Measurements from ENCODE around the gene EFHD2. TPM values are rescaled to one million over a fixed set of nuclear protein-coding genes. Genes with fewer than 3 reads are reported as not detected.
A peak's percentile ranks its signal among the peaks of the same experiment; 100 is the strongest.
"Not testable (repeated sequence)": the region's sequence is repeated elsewhere in the genome, so short reads cannot be mapped to it uniquely, and the experiment has no call there.

EFHD2 gene
- total RNA-seq, 1 experiment from 2014 or later = 107 TPM

GRCh38 chr1:15388201-15388880 lies 21.3 kb upstream of the EFHD2 start:
- DNase-seq (ENCODE audit: low read depth) = no peak

GRCh38 chr1:15389828-15390227 lies 19.9 kb upstream of the EFHD2 start:
- DNase-seq (ENCODE audit: low read depth) = not testable (repeated sequence)

GRCh38 chr1:15390667-15391066 lies 19.0 kb upstream of the EFHD2 start:
- DNase-seq (ENCODE audit: low read depth) = no peak

GRCh38 chr1:15391366-15391765 lies 18.3 kb upstream of the EFHD2 start:
- DNase-seq (ENCODE audit: low read depth) = peak; percentile 41

GRCh38 chr1:15393475-15394257 lies 16.0 kb upstream of the EFHD2 start:
- no peak for DNase-seq (ENCODE audit: low read depth)

GRCh38 chr1:15394258-15394690 lies 15.4 kb upstream of the EFHD2 start:
- no peak for DNase-seq (ENCODE audit: low read depth)

- DNase-seq (ENCODE audit: low read depth) = no peak
These were observed 12.5 kb upstream of the EFHD2 start for GRCh38 chr1:15397236-15397635.

- no peak for DNase-seq (ENCODE audit: low read depth)
These were observed 10.0 kb upstream of the EFHD2 start for GRCh38 chr1:15399710-15400109.

- no peak for DNase-seq (ENCODE audit: low read depth)
These were observed 9.1 kb upstream of the EFHD2 start for GRCh38 chr1:15400627-15401026.

GRCh38 chr1:15401391-15402055 lies 8.2 kb upstream of the EFHD2 start:
- no peak for DNase-seq (ENCODE audit: low read depth)

GRCh38 chr1:15402809-15403450 lies 6.8 kb upstream of the EFHD2 start:
- DNase-seq (ENCODE audit: low read depth) = no peak

GRCh38 chr1:15403962-15404580 lies 5.6 kb upstream of the EFHD2 start:
- no peak for DNase-seq (ENCODE audit: low read depth)

GRCh38 chr1:15405106-15405850 lies 4.4 kb upstream of the EFHD2 start:
- DNase-seq (ENCODE audit: low read depth) = no peak

GRCh38 chr1:15406614-15407559 lies 2.8 kb upstream of the EFHD2 start:
- peak; percentile 89 for DNase-seq (ENCODE audit: low read depth)

GRCh38 chr1:15407580-15407979 lies 2.1 kb upstream of the EFHD2 start:
- DNase-seq (ENCODE audit: low read depth) = no peak

- DNase-seq (ENCODE audit: low read depth) = no peak
These were observed 749 bp upstream of the EFHD2 start for GRCh38 chr1:15408890-15409387.

GRCh38 chr1:15410223-15410883 lies 665 bp downstream of the EFHD2 start:
- DNase-seq (ENCODE audit: low read depth) = no peak

- no peak for DNase-seq (ENCODE audit: low read depth)
These were observed 1.2 kb downstream of the EFHD2 start for GRCh38 chr1:15410884-15411245.

GRCh38 chr1:15411593-15412137 lies 2.0 kb downstream of the EFHD2 start:
- DNase-seq (ENCODE audit: low read depth) = peak; percentile 56

Measured in M059J (cell line).